ENCODE data around the gene ZNF124.

GRCh38 chr1:247210376-247211117 is 38.7 kb upstream of the ZNF124 start:
- TF ChIP-seq TEAD4 (IDR thresholded peaks at IDR 0.05) (no peak), ZBTB7A (IDR thresholded peaks at IDR 0.05; ENCODE audit: low read depth) (peak; percentile 79), MAX (IDR thresholded peaks at IDR 0.05) (peak; percentile 78)

Measured in Ishikawa (cell line).